HepG2 (cell line): Measurements from ENCODE around the gene CHCT1. TPM values are rescaled to one million over a fixed set of nuclear protein-coding genes. Genes with fewer than 3 reads are reported as not detected.

ENCODE experiments used
- CERS6 ChIP-seq: sonication (generic); formaldehyde crosslinking; IDR thresholded peaks from 2 replicates; pipeline ENCODE4 v1.5.0; 2020; ENCODE audit warnings: missing genetic modification reagents
- FUBP1 ChIP-seq: sonication (generic); formaldehyde crosslinking; IDR thresholded peaks from 2 replicates; pipeline ENCODE4 v1.5.1; 2020; ENCODE audit warnings: missing genetic modification reagents, mild to moderate bottlenecking, borderline replicate concordance
- KLF11 ChIP-seq: IDR thresholded peaks from 2 replicates; pipeline ENCODE4 v1.6.1; 2016; ENCODE audit warnings: missing compliant biosample characterization
- KLF13 ChIP-seq: sonication (generic); formaldehyde crosslinking; IDR thresholded peaks from 2 replicates; pipeline ENCODE4 v1.4.0; 2020; ENCODE audit warnings: mild to moderate bottlenecking, missing genetic modification reagents
- PAX8 ChIP-seq: sonication (generic); formaldehyde crosslinking; IDR thresholded peaks from 2 replicates; pipeline ENCODE4 v1.8.0; 2022; ENCODE audit warnings: mild to moderate bottlenecking, missing genetic modification reagents, borderline replicate concordance
- PITX1 ChIP-seq: sonication (generic); formaldehyde crosslinking; IDR thresholded peaks from 2 replicates; pipeline ENCODE4 v1.5.1; 2020; ENCODE audit warnings: mild to moderate bottlenecking, missing genetic modification reagents
- PPARG ChIP-seq: conservative IDR thresholded peaks from 2 replicates; pipeline ENCODE4 v1.6.1; 2016; ENCODE audit warnings: missing biosample characterization, missing genetic modification reagents
- RBAK ChIP-seq: sonication (generic); formaldehyde crosslinking; IDR thresholded peaks from 2 replicates; pipeline ENCODE4 v1.5.1; 2020; ENCODE audit warnings: mild to moderate bottlenecking, missing genetic modification reagents
- RBM39 ChIP-seq: fragments of 200-400 bp; formaldehyde crosslinking; IDR thresholded peaks from one replicate; pipeline ENCODE4 v1.6.1; 2018; ENCODE audit warnings: antibody characterized with exemption, mild to moderate bottlenecking, low read depth, low read length; ENCODE audit not compliant: poor library complexity, severe bottlenecking
- SMAD3 ChIP-seq: sonication (generic); formaldehyde crosslinking; IDR thresholded peaks from 2 replicates; pipeline ENCODE4 v1.4.0; 2020; ENCODE audit warnings: missing genetic modification reagents
- SUZ12 ChIP-seq: fragments of 150-350 bp; IDR thresholded peaks from 2 replicates; pipeline ENCODE4 v1.6.1; 2014; ENCODE audit warnings: low read depth, low read length
- U2AF1 ChIP-seq: fragments of 200-400 bp; formaldehyde crosslinking; optimal IDR thresholded peaks from 2 replicates; pipeline ENCODE3; 2017; ENCODE audit warnings: mild to moderate bottlenecking, low read depth, low read length
- ZFAT ChIP-seq: sonication (generic); formaldehyde crosslinking; conservative IDR thresholded peaks from 2 replicates; pipeline ENCODE4 v1.8.1; 2023; ENCODE audit warnings: missing genetic modification reagents, inconsistent platforms
- ZNF180 ChIP-seq: sonication (generic); formaldehyde crosslinking; IDR thresholded peaks from 2 replicates; pipeline ENCODE4 v1.4.0; 2020; ENCODE audit warnings: low read depth, missing genetic modification reagents, borderline replicate concordance
- ZNF326 ChIP-seq: sonication (generic); formaldehyde crosslinking; IDR thresholded peaks from 2 replicates; pipeline ENCODE4 v1.4.0; 2020; ENCODE audit warnings: missing genetic modification reagents, borderline replicate concordance
- ZNF558 ChIP-seq: sonication (generic); formaldehyde crosslinking; IDR thresholded peaks from 2 replicates; pipeline ENCODE4 v1.9.0; 2022; ENCODE audit warnings: mild to moderate bottlenecking, missing genetic modification reagents, borderline replicate concordance
- ZNF616 ChIP-seq: sonication (generic); formaldehyde crosslinking; IDR thresholded peaks from 2 replicates; pipeline ENCODE4 v1.5.0; 2020; ENCODE audit warnings: low read depth, mild to moderate bottlenecking, missing genetic modification reagents
- ZNF83 ChIP-seq: sonication (generic); formaldehyde crosslinking; IDR thresholded peaks from 2 replicates; pipeline ENCODE4 v1.4.0; 2020; ENCODE audit warnings: missing genetic modification reagents, mild to moderate bottlenecking, borderline replicate concordance
- polyA plus RNA-seq, 8 experiments: library from polyadenylated mRNA; depleted of rRNA in 3 of 8; stranded (reverse) in 7 of 8; unstranded in 1 of 8; fragments of >200 nt; fragmentation: Illumina TruSeq in 4 of 8; extraction: Trizol in 4 of 8; gene quantifications; 2 replicates each; pipeline versions ENCODE4 v1.2.1 to v1.2.3, GENCODE V29; 2011 to 2016; ENCODE audit warnings: low read depth in 4 of 8, missing spikeins in 1 of 8, mixed read lengths in 1 of 8; ENCODE audit not compliant: insufficient read depth in 1 of 8
- total RNA-seq, 5 experiments: library from RNA; depleted of rRNA; stranded (reverse); fragments of >200 nt; fragmentation: Illumina TruSeq; extraction: Trizol; gene quantifications; 2 replicates each; pipeline ENCODE4 v1.2.3, GENCODE V29; 2016; ENCODE audit warnings: low read depth in 1 of 5
- TF ChIP-seq, protein P1 (sequence below): sonication (generic); formaldehyde crosslinking; IDR thresholded peaks from 2 replicates; pipeline ENCODE4 v1.4.0; 2020; ENCODE audit warnings: missing genetic modification reagents, mild to moderate bottlenecking, borderline replicate concordance
- TF ChIP-seq, protein P2 (sequence below): sonication (generic); formaldehyde crosslinking; IDR thresholded peaks from 2 replicates; pipeline ENCODE4 v1.4.0; 2020; ENCODE audit warnings: missing genetic modification reagents
- TF ChIP-seq, protein P3 (sequence below): sonication (generic); formaldehyde crosslinking; IDR thresholded peaks from 2 replicates; pipeline ENCODE4 v1.5.1; 2020; ENCODE audit warnings: missing genetic modification reagents, mild to moderate bottlenecking, borderline replicate concordance

The CHCT1 gene
- total and polyA plus RNA-seq, 2 of the 13 experiments (the other 11 are each of a cell fraction or from before 2014, with no cell fraction given), result not detected

- TF ChIP-seq ZNF83 (CRISPR knock-in tag) (no peak), CERS6 (CRISPR knock-in tag) (no peak), ZNF180 (no peak), KLF13 (CRISPR knock-in tag) (no peak), KLF11 (peak; percentile 4; the same call in 1 of the 2 replicates), SMAD3 (CRISPR knock-in tag) (no peak), RBAK (CRISPR knock-in tag) (no peak), ZNF326 (CRISPR knock-in tag) (no peak), PITX1 (no peak), ZNF616 (CRISPR knock-in tag) (0 out of 2 replicates have a peak, but pooled peaks have one; percentile 60), SUZ12 (no peak), PAX8 (CRISPR knock-in tag) (no peak), FUBP1 (CRISPR knock-in tag) (0 out of 2 replicates have a peak, but pooled peaks have one; percentile 16), ZFAT (0 out of 2 replicates have a peak, but pooled peaks have one; percentile 35), U2AF1 (no peak), ZNF558 (no peak), PPARG (CRISPR knock-in tag) (no peak; the same call in 1 of the 2 replicates), RBM39 (no peak)
- TF ChIP-seq, protein P1, sequence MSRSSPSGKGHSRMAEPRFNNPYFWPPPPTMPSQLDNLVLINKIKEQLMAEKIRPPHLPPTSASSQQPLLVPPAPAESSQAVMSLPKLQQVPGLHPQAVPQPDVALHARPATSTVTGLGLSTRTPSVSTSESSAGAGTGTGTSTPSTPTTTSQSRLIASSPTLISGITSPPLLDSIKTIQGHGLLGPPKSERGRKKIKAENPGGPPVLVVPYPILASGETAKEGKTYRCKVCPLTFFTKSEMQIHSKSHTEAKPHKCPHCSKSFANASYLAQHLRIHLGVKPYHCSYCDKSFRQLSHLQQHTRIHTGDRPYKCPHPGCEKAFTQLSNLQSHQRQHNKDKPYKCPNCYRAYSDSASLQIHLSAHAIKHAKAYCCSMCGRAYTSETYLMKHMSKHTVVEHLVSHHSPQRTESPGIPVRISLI (CRISPR knock-in tag), result no peak
- TF ChIP-seq, protein P2, sequence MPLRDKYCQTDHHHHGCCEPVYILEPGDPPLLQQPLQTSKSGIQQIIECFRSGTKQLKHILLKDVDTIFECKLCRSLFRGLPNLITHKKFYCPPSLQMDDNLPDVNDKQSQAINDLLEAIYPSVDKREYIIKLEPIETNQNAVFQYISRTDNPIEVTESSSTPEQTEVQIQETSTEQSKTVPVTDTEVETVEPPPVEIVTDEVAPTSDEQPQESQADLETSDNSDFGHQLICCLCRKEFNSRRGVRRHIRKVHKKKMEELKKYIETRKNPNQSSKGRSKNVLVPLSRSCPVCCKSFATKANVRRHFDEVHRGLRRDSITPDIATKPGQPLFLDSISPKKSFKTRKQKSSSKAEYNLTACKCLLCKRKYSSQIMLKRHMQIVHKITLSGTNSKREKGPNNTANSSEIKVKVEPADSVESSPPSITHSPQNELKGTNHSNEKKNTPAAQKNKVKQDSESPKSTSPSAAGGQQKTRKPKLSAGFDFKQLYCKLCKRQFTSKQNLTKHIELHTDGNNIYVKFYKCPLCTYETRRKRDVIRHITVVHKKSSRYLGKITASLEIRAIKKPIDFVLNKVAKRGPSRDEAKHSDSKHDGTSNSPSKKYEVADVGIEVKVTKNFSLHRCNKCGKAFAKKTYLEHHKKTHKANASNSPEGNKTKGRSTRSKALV (CRISPR knock-in tag), result 0 out of 2 replicates have a peak, but pooled peaks have one; percentile 46
- TF ChIP-seq, protein P3, sequence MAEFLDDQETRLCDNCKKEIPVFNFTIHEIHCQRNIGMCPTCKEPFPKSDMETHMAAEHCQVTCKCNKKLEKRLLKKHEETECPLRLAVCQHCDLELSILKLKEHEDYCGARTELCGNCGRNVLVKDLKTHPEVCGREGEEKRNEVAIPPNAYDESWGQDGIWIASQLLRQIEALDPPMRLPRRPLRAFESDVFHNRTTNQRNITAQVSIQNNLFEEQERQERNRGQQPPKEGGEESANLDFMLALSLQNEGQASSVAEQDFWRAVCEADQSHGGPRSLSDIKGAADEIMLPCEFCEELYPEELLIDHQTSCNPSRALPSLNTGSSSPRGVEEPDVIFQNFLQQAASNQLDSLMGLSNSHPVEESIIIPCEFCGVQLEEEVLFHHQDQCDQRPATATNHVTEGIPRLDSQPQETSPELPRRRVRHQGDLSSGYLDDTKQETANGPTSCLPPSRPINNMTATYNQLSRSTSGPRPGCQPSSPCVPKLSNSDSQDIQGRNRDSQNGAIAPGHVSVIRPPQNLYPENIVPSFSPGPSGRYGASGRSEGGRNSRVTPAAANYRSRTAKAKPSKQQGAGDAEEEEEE (CRISPR knock-in tag), result no peak
These were observed 29.2 kb upstream of the CHCT1 start (continued) for GRCh38 chr17:60392845-60393702.
